Coronary artery (tissue), 2 donors: Measurements from ENCODE around the gene PSMD5.

ENCODE experiments used
- DNase-seq: peaks from one replicate; pipeline ENCODE4 v3.0.0-alpha.2; 2017; ENCODE audit warnings: low spot score
- H3K27ac ChIP-seq, 2 donors: fragments of 200-600 bp; sonication (generic); one replicate each; pipeline ENCODE4 v1.5.1; 2016 to 2019
- H3K4me3 ChIP-seq: fragments of 200-600 bp; sonication (generic); 2 replicates; pipeline ENCODE4 v1.5.1; 2016; ENCODE audit warnings: mild to moderate bottlenecking, moderate library complexity
- CTCF ChIP-seq: fragments of 200-600 bp; sonication (generic); IDR thresholded peaks from one replicate; pipeline ENCODE4 v1.5.1; 2019; ENCODE audit warnings: antibody characterized with exemption

Gene PSMD5

GRCh38 chr9:120886490-120886967, 43.8 kb upstream of the PSMD5 start:
- no peak for TF ChIP-seq CTCF
- Histone ChIP-seq H3K4me3 (no peak overlapping the region), H3K27ac (peak overlapping the region in 1 of 2 donors; percentile 65)
- DNase-seq: no peak

GRCh38 chr9:120885958-120886357, 43.2 kb upstream of the PSMD5 start:
- Histone ChIP-seq H3K4me3 (no peak overlapping the region), H3K27ac (peak overlapping the region in 1 of 2 donors; percentile 65)
- no peak for DNase-seq
- no peak for TF ChIP-seq CTCF

- no peak for DNase-seq
- no peak for TF ChIP-seq CTCF
- Histone ChIP-seq H3K27ac (peak overlapping the region in 1 of 2 donors; percentile 65), H3K4me3 (no peak overlapping the region)
These were observed 42.7 kb upstream of the PSMD5 start for GRCh38 chr9:120885457-120885856.

- DNase-seq: no peak
- Histone ChIP-seq H3K4me3 (no peak overlapping the region), H3K27ac (no peak overlapping the region)
- TF ChIP-seq CTCF: no peak
These were observed 40.9 kb upstream of the PSMD5 start for GRCh38 chr9:120883608-120883996.

- no peak for TF ChIP-seq CTCF
- H3K27ac ChIP-seq: no peak overlapping the region
- no peak for DNase-seq
- H3K4me3 ChIP-seq: no peak overlapping the region
These were observed 40.3 kb upstream of the PSMD5 start for GRCh38 chr9:120882935-120883607.

GRCh38 chr9:120879446-120879845, 36.7 kb upstream of the PSMD5 start:
- TF ChIP-seq CTCF: no peak
- Histone ChIP-seq H3K27ac (no peak overlapping the region), H3K4me3 (no peak overlapping the region)
- no peak for DNase-seq
